ENCODE results near the gene THRSP.
"Not testable (repeated sequence)": the region's sequence is repeated elsewhere in the genome, so short reads cannot be mapped to it uniquely, and the experiment has no call there.

Gene THRSP

DNA sequence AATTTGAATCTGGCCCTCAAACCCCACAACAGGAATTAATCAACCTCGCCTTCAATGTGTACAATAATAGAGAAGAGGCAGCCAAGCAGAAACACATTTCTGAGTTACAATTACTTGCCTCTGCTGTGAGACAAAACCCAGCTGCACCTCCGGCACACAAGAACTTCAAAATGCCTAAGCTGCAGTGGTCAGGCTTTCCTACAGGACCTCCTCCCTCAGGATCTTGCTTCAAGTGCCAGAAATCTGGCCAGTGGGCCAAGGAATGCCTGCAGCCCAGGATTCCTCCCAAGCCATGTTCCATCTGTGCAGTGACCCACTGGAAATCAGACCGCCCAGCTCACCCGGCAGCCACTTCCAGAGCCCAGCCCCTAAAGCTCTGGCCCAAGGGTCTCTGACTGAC, 19.4 kb downstream of the THRSP start:
- H3K9ac ChIP-seq (ENCODE audit: low read length in 5 of 5): no peak overlapping the region
- no peaks in the 10 kb centered on the region for H3K9me3 ChIP-seq (ENCODE audit: control insufficient read depth in 5 of 5, low read length in 5 of 5)
- no peaks in the 10 kb centered on the region for H3K27me3 ChIP-seq (ENCODE audit: control insufficient read depth in 5 of 5, insufficient read depth in 4 of 5, low read length in 5 of 5)
- no peak overlapping the region for H3K4me3 ChIP-seq (ENCODE audit: low read depth in 1 of 5, low read length in 5 of 5)
- no peak overlapping the region for H3K27ac ChIP-seq (ENCODE audit: low read depth, low read length)
- H3K4me1 ChIP-seq (ENCODE audit: control insufficient read depth in 5 of 5, insufficient read depth in 5 of 5, low read length in 5 of 5): peaks cover 5 to 19% (median 18%) of the 10 kb centered on the region in 5 donors
- H3K36me3 ChIP-seq (ENCODE audit: control insufficient read depth in 5 of 5, insufficient read depth in 5 of 5, low read length in 5 of 5): no peaks in the 10 kb centered on the region

DNA sequence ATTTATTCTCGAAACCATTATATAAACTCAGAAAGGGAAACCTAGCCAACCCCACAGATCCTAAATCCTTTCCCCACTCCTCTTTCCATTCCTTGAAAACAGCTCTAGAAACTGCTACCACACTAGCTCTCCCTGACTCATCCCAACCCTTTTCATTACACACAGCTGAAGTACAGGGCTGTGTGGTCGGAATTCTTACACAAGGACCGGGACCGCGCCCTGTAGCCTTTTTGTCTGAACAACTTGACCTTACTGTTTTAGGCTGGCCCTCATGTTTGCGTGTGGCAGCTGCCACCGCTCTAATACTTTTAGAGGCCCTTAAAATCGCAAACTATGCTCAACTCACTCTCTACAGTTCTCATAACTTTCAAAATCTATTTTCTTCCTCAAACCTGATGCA, 20.8 kb downstream of the THRSP start:
- not testable (repeated sequence) for H3K9ac ChIP-seq (ENCODE audit: low read length in 5 of 5); H3K4me3 ChIP-seq (ENCODE audit: low read depth in 1 of 5, low read length in 5 of 5); H3K27me3 ChIP-seq (ENCODE audit: control insufficient read depth in 5 of 5, insufficient read depth in 4 of 5, low read length in 5 of 5); H3K4me1 ChIP-seq (ENCODE audit: control insufficient read depth in 5 of 5, insufficient read depth in 5 of 5, low read length in 5 of 5); H3K9me3 ChIP-seq (ENCODE audit: control insufficient read depth in 5 of 5, low read length in 5 of 5); H3K27ac ChIP-seq (ENCODE audit: low read depth, low read length); H3K36me3 ChIP-seq (ENCODE audit: control insufficient read depth in 5 of 5, insufficient read depth in 5 of 5, low read length in 5 of 5)

DNA sequence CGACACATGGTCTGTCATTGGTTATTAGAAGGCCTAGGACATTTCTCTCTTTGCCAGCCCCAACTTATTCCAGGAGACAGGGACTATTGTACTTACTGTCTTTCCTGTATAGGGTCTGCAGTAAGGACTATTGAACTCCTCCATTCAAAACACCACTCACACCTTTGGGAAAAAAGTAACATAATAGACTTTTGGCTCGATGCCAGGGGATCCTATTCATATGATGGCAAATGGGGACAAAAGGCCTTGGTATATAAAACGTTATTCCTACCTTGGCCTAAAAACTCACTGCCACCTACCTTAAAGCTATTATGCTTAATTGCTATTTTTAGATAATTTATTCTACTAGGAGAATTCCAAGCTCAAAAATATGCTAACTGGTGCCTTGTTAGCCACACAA, 22.3 kb downstream of the THRSP start:
- H3K9me3 ChIP-seq (ENCODE audit: control insufficient read depth in 5 of 5, low read length in 5 of 5): no peaks in the 10 kb centered on the region
- H3K27ac ChIP-seq (ENCODE audit: low read depth, low read length): no peak overlapping the region

DNA sequence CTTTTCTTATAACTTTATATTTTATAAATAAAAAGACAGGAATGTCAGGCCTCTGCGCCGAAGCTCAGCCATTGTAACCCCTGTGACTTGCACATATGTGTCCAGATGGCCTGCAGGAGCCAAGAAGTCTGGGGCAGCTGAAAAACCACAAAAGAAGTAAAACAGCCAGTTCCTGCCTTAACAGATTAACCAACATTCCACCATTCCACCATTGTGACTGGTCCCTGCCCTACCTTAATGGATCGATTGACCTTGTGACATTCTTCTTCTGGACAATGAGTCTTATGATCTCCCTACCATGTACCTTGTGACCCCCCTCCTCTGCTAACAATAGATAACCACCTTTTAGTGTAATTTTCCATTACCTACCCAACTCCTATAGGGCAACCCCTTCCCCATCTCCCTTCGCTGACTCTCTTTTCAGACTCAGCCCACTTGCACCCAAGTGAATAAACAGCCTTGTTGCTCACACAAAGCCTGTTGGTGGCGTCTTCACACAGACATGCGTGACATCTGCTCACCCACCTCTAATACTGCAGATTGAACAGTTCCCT, 22.9 kb downstream of the THRSP start:
- not testable (repeated sequence) for H3K4me1 ChIP-seq (ENCODE audit: control insufficient read depth in 5 of 5, insufficient read depth in 5 of 5, low read length in 5 of 5); H3K9ac ChIP-seq (ENCODE audit: low read length in 5 of 5); H3K36me3 ChIP-seq (ENCODE audit: control insufficient read depth in 5 of 5, insufficient read depth in 5 of 5, low read length in 5 of 5); H3K9me3 ChIP-seq (ENCODE audit: control insufficient read depth in 5 of 5, low read length in 5 of 5); H3K27ac ChIP-seq (ENCODE audit: low read depth, low read length); H3K27me3 ChIP-seq (ENCODE audit: control insufficient read depth in 5 of 5, insufficient read depth in 4 of 5, low read length in 5 of 5); H3K4me3 ChIP-seq (ENCODE audit: low read depth in 1 of 5, low read length in 5 of 5)

More for the DNA sequence above, 22.3 kb downstream of the THRSP start:
- Histone ChIP-seq H3K36me3 (ENCODE audit: control insufficient read depth in 5 of 5, insufficient read depth in 5 of 5, low read length in 5 of 5) (no peaks in the 10 kb centered on the region), H3K4me1 (ENCODE audit: control insufficient read depth in 5 of 5, insufficient read depth in 5 of 5, low read length in 5 of 5) (no peaks in the 10 kb centered on the region), H3K27me3 (ENCODE audit: control insufficient read depth in 5 of 5, insufficient read depth in 4 of 5, low read length in 5 of 5) (no peaks in the 10 kb centered on the region), H3K4me3 (ENCODE audit: low read depth in 1 of 5, low read length in 5 of 5) (no peak overlapping the region), H3K9ac (ENCODE audit: low read length in 5 of 5) (no peak overlapping the region)

DNA sequence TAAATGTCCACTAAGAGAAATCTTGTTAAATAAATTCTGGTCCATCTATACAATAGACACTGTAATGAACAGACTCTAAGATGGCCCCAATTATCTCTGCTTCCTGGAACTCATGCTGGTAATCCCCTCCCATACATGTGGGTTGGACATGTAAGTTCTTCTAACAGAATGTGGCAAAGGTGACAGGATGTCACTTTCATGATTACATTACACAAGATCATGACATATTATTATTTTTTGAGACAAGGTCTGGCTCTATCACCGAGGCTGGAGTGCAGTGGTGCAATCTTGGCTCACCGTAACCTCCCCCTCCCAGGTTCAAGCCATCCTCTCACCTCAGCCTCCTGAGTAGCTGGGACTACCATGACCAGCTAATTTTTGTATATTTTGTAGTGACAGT, 30.6 kb downstream of the THRSP start:
- H3K36me3 ChIP-seq (ENCODE audit: control insufficient read depth in 5 of 5, insufficient read depth in 5 of 5, low read length in 5 of 5): peaks cover 3 to 12% (median 6%) of the 10 kb centered on the region in 5 donors
- H3K27ac ChIP-seq (ENCODE audit: low read depth, low read length): no peak overlapping the region
- no peaks in the 10 kb centered on the region for H3K27me3 ChIP-seq (ENCODE audit: control insufficient read depth in 5 of 5, insufficient read depth in 4 of 5, low read length in 5 of 5)
- no peaks in the 10 kb centered on the region for H3K4me1 ChIP-seq (ENCODE audit: control insufficient read depth in 5 of 5, insufficient read depth in 5 of 5, low read length in 5 of 5)
- H3K4me3 ChIP-seq (ENCODE audit: low read depth in 1 of 5, low read length in 5 of 5): no peak overlapping the region
- H3K9me3 ChIP-seq (ENCODE audit: control insufficient read depth in 5 of 5, low read length in 5 of 5): no peaks in the 10 kb centered on the region
- no peak overlapping the region for H3K9ac ChIP-seq (ENCODE audit: low read length in 5 of 5)

DNA sequence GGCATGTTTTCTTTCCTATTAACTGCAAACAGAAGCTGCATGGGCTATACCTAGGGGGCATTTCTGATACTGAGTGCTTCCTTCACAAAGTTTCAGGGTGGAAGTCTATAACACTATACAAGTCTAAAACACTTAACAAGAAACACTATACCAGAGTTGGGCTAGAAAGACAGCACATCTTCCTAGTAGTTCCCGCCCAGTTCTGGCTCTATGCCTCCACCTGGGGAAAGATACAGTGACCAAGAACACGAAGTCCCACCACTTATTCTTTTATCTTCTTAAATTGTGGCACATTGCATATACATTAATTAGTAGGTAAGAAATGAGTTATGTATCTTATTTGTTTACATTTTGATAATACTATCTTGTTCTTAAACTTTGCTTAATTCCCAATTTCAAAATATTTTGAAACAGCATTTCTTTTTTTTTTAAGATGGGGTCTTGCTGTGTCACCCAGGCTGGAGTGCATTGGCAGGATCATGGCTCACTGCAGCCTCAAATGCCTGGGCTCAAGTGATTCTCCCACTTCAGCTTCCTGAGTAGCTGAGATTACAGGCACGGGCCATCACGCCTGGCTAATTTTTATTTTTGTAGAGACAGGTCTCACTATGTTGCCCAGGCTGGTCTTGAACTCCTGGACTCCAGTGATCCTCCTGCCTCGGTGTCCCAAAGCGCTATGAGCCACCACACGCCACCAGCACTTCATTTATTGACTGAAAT, 34.2 kb downstream of the THRSP start:
- Histone ChIP-seq H3K4me1 (ENCODE audit: control insufficient read depth in 5 of 5, insufficient read depth in 5 of 5, low read length in 5 of 5) (no peaks in the 10 kb centered on the region), H3K27me3 (ENCODE audit: control insufficient read depth in 5 of 5, insufficient read depth in 4 of 5, low read length in 5 of 5) (no peaks in the 10 kb centered on the region), H3K27ac (ENCODE audit: low read depth, low read length) (no peak overlapping the region), H3K9me3 (ENCODE audit: control insufficient read depth in 5 of 5, low read length in 5 of 5) (no peaks in the 10 kb centered on the region), H3K4me3 (ENCODE audit: low read depth in 1 of 5, low read length in 5 of 5) (no peak overlapping the region), H3K36me3 (ENCODE audit: control insufficient read depth in 5 of 5, insufficient read depth in 5 of 5, low read length in 5 of 5) (peaks cover 21 to 33% (median 26%) of the 10 kb centered on the region in 5 donors), H3K9ac (ENCODE audit: low read length in 5 of 5) (no peak overlapping the region)

DNA sequence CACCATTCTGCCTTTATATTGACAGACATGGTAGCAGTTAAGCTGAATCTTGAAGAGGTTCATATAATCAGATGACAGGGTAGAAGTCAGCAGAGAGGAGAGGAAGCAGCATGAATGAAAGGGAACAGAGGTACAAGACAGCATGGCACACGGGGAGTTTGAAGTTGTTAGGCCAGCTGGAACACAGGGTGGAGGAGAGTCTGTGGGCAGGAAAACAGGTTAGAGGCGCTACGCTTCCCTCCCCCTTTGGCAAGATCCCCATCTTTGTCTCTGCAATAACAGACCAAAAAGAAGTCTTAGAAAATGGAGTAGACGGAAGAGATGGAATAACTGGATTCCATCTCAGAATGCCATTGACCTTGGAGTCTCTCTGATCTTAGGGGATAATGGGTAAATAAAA, 36.0 kb downstream of the THRSP start:
- Histone ChIP-seq H3K9ac (ENCODE audit: low read length in 5 of 5) (no peak overlapping the region), H3K36me3 (ENCODE audit: control insufficient read depth in 5 of 5, insufficient read depth in 5 of 5, low read length in 5 of 5) (peaks cover 19 to 29% (median 26%) of the 10 kb centered on the region in 5 donors)

DNA sequence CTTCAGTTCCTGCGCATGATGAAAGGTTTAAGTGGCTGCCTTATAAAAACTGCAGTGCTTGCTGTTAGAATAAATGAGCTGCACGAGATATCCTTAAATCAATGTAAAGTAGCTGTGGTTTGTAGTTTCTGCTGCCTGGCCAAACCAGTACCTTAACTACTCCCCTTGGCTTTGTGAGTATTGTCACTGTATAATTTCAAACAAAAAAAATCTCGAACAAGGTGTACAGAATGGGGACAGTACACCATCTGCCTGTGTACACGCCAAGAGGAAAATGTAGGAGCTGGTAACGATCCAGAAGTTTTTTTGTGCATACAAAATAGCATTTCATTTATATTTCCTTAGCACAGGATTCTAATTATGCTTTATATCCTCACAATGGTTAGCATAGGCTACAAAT, 36.6 kb downstream of the THRSP start:
- Histone ChIP-seq H3K4me3 (ENCODE audit: low read depth in 1 of 5, low read length in 5 of 5) (no peak overlapping the region), H3K9me3 (ENCODE audit: control insufficient read depth in 5 of 5, low read length in 5 of 5) (no peaks in the 10 kb centered on the region), H3K27ac (ENCODE audit: low read depth, low read length) (no peak overlapping the region), H3K9ac (ENCODE audit: low read length in 5 of 5) (no peak overlapping the region), H3K4me1 (ENCODE audit: control insufficient read depth in 5 of 5, insufficient read depth in 5 of 5, low read length in 5 of 5) (no peaks in the 10 kb centered on the region), H3K36me3 (ENCODE audit: control insufficient read depth in 5 of 5, insufficient read depth in 5 of 5, low read length in 5 of 5) (peaks cover 18 to 26% (median 23%) of the 10 kb centered on the region in 5 donors), H3K27me3 (ENCODE audit: control insufficient read depth in 5 of 5, insufficient read depth in 4 of 5, low read length in 5 of 5) (no peaks in the 10 kb centered on the region)

More for the DNA sequence above, 36.0 kb downstream of the THRSP start:
- H3K4me1 ChIP-seq (ENCODE audit: control insufficient read depth in 5 of 5, insufficient read depth in 5 of 5, low read length in 5 of 5): no peaks in the 10 kb centered on the region
- no peak overlapping the region for H3K27ac ChIP-seq (ENCODE audit: low read depth, low read length)
- H3K27me3 ChIP-seq (ENCODE audit: control insufficient read depth in 5 of 5, insufficient read depth in 4 of 5, low read length in 5 of 5): no peaks in the 10 kb centered on the region
- no peaks in the 10 kb centered on the region for H3K9me3 ChIP-seq (ENCODE audit: control insufficient read depth in 5 of 5, low read length in 5 of 5)
- H3K4me3 ChIP-seq (ENCODE audit: low read depth in 1 of 5, low read length in 5 of 5): no peak overlapping the region

DNA sequence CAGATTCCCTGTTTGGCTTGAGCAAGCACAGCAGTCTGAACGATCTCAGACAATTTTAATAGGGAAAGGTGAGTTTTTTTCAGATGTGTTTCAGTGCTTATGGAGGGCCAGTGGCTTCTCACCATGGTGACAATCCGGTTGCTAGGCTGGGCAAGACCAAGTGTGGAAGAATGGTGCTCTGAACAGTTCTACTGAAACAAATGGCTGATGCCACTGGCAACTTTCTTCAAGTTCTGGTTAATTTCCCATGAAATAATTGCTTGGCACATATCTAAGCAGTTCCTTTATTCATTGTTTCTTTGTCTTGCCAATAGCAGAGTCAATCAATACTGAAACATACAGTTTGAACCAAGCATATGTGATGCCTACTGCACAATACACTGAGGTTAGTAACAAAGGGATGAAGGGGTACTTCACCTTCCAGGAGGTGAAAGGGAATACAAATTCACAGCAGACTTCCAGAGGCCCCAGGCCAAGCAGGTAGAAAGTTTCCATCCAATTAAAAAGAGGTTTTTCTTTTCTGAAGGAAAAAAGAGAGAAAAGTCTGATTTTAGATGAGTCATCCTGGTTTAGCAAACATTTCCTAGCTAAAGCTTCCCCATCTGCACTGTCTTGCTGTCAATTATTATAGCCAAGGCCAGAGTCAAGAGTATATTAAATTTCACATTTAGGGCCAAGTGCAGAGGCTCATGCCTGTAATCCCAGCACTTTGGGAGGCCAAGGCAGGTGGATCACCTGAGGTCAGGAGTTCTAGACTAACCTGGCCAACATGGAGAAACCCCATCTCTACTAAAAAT, 37.2 kb downstream of the THRSP start:
- H3K9me3 ChIP-seq (ENCODE audit: control insufficient read depth in 5 of 5, low read length in 5 of 5): no peaks in the 10 kb centered on the region
- H3K36me3 ChIP-seq (ENCODE audit: control insufficient read depth in 5 of 5, insufficient read depth in 5 of 5, low read length in 5 of 5): peaks cover 18 to 26% (median 23%) of the 10 kb centered on the region in 5 donors
- H3K9ac ChIP-seq (ENCODE audit: low read length in 5 of 5): no peak overlapping the region
- H3K4me1 ChIP-seq (ENCODE audit: control insufficient read depth in 5 of 5, insufficient read depth in 5 of 5, low read length in 5 of 5): no peaks in the 10 kb centered on the region
- H3K27ac ChIP-seq (ENCODE audit: low read depth, low read length): no peak overlapping the region
- no peak overlapping the region for H3K4me3 ChIP-seq (ENCODE audit: low read depth in 1 of 5, low read length in 5 of 5)
- H3K27me3 ChIP-seq (ENCODE audit: control insufficient read depth in 5 of 5, insufficient read depth in 4 of 5, low read length in 5 of 5): no peaks in the 10 kb centered on the region
